Measurements from ENCODE around the gene ANKRD28.

ANKRD28 gene

DNA sequence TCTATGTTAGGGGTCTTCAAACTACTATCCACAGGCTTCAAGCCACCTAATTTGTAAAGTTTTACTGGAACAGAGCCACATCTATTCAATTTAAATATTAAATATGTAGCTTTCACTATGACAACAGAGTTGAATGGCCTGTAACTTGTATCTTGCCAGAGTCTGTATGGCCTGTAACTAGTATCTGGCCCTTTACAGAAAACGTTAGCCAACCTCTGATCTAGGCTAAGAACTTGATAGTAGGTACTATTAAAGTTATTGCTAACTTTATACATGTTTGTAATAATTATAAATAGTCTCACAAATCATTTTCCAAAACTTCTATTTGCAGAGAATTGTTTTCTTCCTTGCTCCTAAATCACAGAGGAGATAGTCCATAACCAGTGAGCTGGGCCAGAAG is 40.0 kb downstream of the ANKRD28 start:
- TF ChIP-seq, protein P1, sequence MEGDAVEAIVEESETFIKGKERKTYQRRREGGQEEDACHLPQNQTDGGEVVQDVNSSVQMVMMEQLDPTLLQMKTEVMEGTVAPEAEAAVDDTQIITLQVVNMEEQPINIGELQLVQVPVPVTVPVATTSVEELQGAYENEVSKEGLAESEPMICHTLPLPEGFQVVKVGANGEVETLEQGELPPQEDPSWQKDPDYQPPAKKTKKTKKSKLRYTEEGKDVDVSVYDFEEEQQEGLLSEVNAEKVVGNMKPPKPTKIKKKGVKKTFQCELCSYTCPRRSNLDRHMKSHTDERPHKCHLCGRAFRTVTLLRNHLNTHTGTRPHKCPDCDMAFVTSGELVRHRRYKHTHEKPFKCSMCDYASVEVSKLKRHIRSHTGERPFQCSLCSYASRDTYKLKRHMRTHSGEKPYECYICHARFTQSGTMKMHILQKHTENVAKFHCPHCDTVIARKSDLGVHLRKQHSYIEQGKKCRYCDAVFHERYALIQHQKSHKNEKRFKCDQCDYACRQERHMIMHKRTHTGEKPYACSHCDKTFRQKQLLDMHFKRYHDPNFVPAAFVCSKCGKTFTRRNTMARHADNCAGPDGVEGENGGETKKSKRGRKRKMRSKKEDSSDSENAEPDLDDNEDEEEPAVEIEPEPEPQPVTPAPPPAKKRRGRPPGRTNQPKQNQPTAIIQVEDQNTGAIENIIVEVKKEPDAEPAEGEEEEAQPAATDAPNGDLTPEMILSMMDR (IDR thresholded peaks at IDR 0.05), result no peak

- TF ChIP-seq, protein P1 (IDR thresholded peaks at IDR 0.05), result no peak
Measured at GRCh38 chr3:15756505-15756904, 41.3 kb downstream of the ANKRD28 start.

DNA sequence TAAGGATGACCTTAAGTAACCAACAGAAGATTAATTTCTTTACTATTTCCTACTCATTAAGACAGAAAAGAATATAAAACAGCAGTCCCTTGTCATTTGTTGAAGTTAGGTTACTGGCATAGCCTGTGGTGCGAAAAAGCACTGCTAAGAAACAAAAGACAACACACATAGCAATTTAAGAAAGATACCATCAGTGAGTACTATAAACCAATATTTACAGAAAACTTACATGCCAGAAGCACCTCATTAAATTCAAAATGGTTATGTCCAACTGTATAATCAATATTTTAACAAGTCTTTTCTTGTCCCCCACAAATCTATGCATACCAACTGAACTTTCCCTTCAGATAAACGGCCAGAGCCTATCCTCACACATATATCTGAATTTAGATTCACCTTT is 42.0 kb downstream of the ANKRD28 start:
- TF ChIP-seq, protein P1 (IDR thresholded peaks at IDR 0.05), result no peak

GRCh38 chr3:15755181-15755580 is 42.6 kb downstream of the ANKRD28 start:
- TF ChIP-seq, protein P1 (IDR thresholded peaks at IDR 0.05), result no peak

- TF ChIP-seq, protein P1 (IDR thresholded peaks at IDR 0.05), result no peak
Measured at GRCh38 chr3:15754047-15754446, 43.7 kb downstream of the ANKRD28 start.

GRCh38 chr3:15753056-15753710 is 44.6 kb downstream of the ANKRD28 start:
- TF ChIP-seq, protein P1 (IDR thresholded peaks at IDR 0.05), result no peak

- TF ChIP-seq, protein P1 (IDR thresholded peaks at IDR 0.05), result no peak
Measured at GRCh38 chr3:15750879-15751278, 46.9 kb downstream of the ANKRD28 start.

- TF ChIP-seq, protein P1 (IDR thresholded peaks at IDR 0.05), result no peak
Measured at GRCh38 chr3:15750143-15750542, 47.6 kb downstream of the ANKRD28 start.

Measured in LNCAP (cell line).